GM18858 (cell line): ENCODE measurements around the gene GJB1.
"Not testable (repeated sequence)": the region's sequence is repeated elsewhere in the genome, so short reads cannot be mapped to it uniquely, and the experiment has no call there.

Source experiments
- ATAC-seq: cut with Tn5 transposase; IDR thresholded peaks from one replicate; pipeline ENCODE4 v1.9.1; 2021; ENCODE audit not compliant: unreplicated experiment

GJB1 gene

GRCh38 chrX:71254092-71254963 is 31.3 kb downstream of the GJB1 start, which contains the start of gene ZMYM3:
Gene ZMYM3, minus strand, starts transcription at chrX:71254140. Its CDS starts 885 bp downstream, at chrX:71253255.
- ATAC-seq = peak; percentile 79

GRCh38 chrX:71256051-71256450 is 33.0 kb downstream of the GJB1 start:
- ATAC-seq = no peak

GRCh38 chrX:71256856-71257255 is 33.8 kb downstream of the GJB1 start:
- ATAC-seq = no peak

GRCh38 chrX:71268624-71269023 is 45.6 kb downstream of the GJB1 start:
- not testable (repeated sequence) for ATAC-seq

GRCh38 chrX:71269801-71270395 is 46.9 kb downstream of the GJB1 start:
- ATAC-seq = no peak

GRCh38 chrX:71272313-71272712 is 49.3 kb downstream of the GJB1 start:
- ATAC-seq = not testable (repeated sequence)
